Parathyroid adenoma (tissue), 2 donors: ENCODE results near the gene DNAH1.

Experiments
- H2AFZ ChIP-seq: fragments of 300-600 bp; sonication (generic); one replicate; pipeline ENCODE4 v1.7.0; 2017; ENCODE audit warnings: antibody characterized with exemption, mild to moderate bottlenecking
- H3K27ac ChIP-seq: fragments of 300-600 bp; sonication (generic); one replicate; pipeline ENCODE4 v1.7.0; 2017
- H3K27me3 ChIP-seq: fragments of 300-600 bp; sonication (generic); one replicate; pipeline ENCODE4 v1.7.0; 2017; ENCODE audit warnings: low read length; ENCODE audit not compliant: control insufficient read depth, insufficient read depth
- H3K36me3 ChIP-seq: fragments of 300-600 bp; sonication (generic); one replicate; pipeline ENCODE4 v1.7.0; 2017; ENCODE audit warnings: low read length; ENCODE audit not compliant: control insufficient read depth, insufficient read depth
- H3K4me1 ChIP-seq: fragments of 300-600 bp; sonication (generic); one replicate; pipeline ENCODE4 v1.7.0; 2017; ENCODE audit warnings: control low read depth
- H3K4me2 ChIP-seq: fragments of 300-600 bp; sonication (generic); one replicate; pipeline ENCODE4 v1.7.0; 2017; ENCODE audit warnings: low read length
- H3K4me3 ChIP-seq: fragments of 300-600 bp; sonication (generic); one replicate; pipeline ENCODE4 v1.7.0; 2017; ENCODE audit warnings: low read depth, low read length
- H3K79me2 ChIP-seq: fragments of 300-600 bp; sonication (generic); one replicate; pipeline ENCODE4 v1.7.0; 2017; ENCODE audit warnings: control low read depth
- H3K9ac ChIP-seq: fragments of 300-600 bp; sonication (generic); one replicate; pipeline ENCODE4 v1.7.0; 2017; ENCODE audit warnings: mild to moderate bottlenecking
- H3K9me3 ChIP-seq: fragments of 300-600 bp; sonication (generic); one replicate; pipeline ENCODE4 v1.7.0; 2017; ENCODE audit warnings: low read length; ENCODE audit not compliant: control insufficient read depth
- CTCF ChIP-seq: fragments of 300-600 bp; sonication (generic); IDR thresholded peaks from one replicate; pipeline ENCODE4 v1.7.0; 2017; ENCODE audit warnings: antibody characterized with exemption, mild to moderate bottlenecking
- donor health status: primary hyperparathyroidism.

Gene DNAH1

DNA sequence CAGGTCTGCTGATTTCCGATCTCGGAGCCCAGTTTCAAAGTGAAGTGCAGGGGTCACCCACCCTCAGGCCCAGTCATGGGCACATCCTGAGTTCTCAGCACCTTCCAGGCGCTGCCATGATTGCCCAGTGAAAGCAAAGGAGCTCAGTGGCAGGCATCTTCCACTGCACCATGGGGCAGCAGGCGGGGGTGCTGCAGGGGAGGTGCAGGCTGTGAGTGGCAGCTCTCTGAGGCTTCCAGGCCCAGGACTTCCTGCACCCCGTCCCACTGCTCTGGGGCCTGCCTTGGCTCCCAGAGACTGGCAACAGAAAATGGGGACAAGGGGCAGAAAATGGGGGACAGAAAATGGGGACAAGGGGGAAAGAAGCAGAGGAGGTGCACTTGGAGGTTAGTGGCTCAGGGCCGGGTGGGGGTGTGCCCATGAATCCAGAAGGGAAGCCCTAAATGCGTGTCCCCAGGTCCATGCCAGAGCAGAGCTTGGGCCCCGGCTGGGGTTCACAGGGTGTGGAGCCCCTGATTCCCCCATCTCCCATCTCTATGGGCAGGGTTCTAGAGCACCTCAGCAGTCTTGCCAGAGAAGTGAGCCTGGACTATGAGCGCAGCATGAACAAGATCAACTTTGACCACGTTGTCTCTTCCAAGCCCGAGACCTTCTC, 28.0 kb downstream of the DNAH1 start:
- Histone ChIP-seq H3K9me3 (no peaks in the 10 kb centered on the region), H3K27ac (no peak overlapping the region), H2AFZ (no peak overlapping the region), H3K4me3 (no peak overlapping the region), H3K9ac (no peak overlapping the region), H3K4me1 (no peaks in the 10 kb centered on the region), H3K4me2 (no peak overlapping the region), H3K36me3 (no peaks in the 10 kb centered on the region), H3K79me2 (no peaks in the 10 kb centered on the region), H3K27me3 (no peaks in the 10 kb centered on the region)
- no peak for TF ChIP-seq CTCF

GRCh38 chr3:52345521-52346109, 29.5 kb downstream of the DNAH1 start:
- Histone ChIP-seq H3K27me3 (no peaks in the 10 kb centered on the region), H3K79me2 (no peaks in the 10 kb centered on the region), H3K9ac (no peak overlapping the region), H3K27ac (no peak overlapping the region), H3K4me1 (peaks cover 8% of the 10 kb centered on the region), H3K9me3 (no peaks in the 10 kb centered on the region), H2AFZ (no peak overlapping the region), H3K4me3 (no peak overlapping the region), H3K4me2 (no peak overlapping the region), H3K36me3 (no peaks in the 10 kb centered on the region)
- TF ChIP-seq CTCF: no peak

DNA sequence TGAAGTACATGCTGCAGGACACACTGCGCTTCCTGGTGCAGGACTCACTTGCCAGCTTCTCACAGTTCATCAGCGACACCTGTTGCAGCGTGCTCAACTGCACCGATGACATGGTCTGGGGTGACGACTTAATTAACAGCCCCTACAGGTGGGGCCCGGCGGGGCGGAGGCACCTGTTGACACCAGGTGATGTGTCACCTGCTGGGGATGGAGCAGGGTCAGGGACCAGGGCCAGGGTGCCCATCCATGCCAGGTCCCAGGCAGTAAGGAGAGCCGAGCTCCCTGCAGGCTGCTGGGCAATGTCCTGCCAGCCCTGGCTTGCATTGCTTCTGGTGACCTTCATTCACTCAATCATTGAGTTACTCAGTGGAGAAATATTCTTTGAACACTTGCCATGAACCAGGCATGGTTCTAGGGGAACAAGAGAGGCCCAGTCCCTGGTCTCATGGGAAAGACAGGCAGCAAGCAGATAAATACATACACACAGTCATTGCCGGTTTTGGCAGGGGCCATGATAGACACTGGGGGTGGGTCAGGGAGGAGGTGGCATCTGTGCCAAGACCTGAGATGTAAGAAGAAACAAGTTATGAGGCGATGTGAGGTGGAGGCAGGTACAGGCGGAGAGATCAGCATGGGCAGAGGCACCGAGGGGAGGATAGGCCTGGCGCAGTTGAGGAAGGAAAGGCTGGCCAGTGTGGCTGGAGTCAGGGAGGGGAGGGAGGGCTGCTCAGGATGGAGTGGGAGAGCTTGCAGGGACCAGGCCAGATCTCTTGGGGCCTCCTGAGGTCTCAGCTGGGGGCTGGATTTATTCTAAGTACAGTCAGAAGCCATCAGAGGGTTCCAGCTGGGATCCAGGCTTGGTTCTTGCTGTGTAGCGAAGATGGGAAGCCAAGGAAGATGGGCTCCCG, 30.8 kb downstream of the DNAH1 start:
- H3K9ac ChIP-seq: no peak overlapping the region
- no peak overlapping the region for H3K4me2 ChIP-seq
- H3K4me1 ChIP-seq: peaks cover 15% of the 10 kb centered on the region
- H3K27ac ChIP-seq: no peak overlapping the region
- no peaks in the 10 kb centered on the region for H3K79me2 ChIP-seq
- H3K27me3 ChIP-seq: no peaks in the 10 kb centered on the region
- no peak overlapping the region for H3K4me3 ChIP-seq
- no peaks in the 10 kb centered on the region for H3K9me3 ChIP-seq
- H2AFZ ChIP-seq: no peak overlapping the region
- no peaks in the 10 kb centered on the region for H3K36me3 ChIP-seq
- no peak for TF ChIP-seq CTCF

- Histone ChIP-seq H3K36me3 (no peaks in the 10 kb centered on the region), H3K4me3 (no peak overlapping the region), H3K9me3 (no peaks in the 10 kb centered on the region), H2AFZ (no peak overlapping the region), H3K9ac (no peak overlapping the region), H3K27ac (no peak overlapping the region), H3K27me3 (no peaks in the 10 kb centered on the region), H3K79me2 (no peaks in the 10 kb centered on the region), H3K4me2 (no peak overlapping the region), H3K4me1 (peaks cover 15% of the 10 kb centered on the region)
- no peak for TF ChIP-seq CTCF
These were observed 31.9 kb downstream of the DNAH1 start for GRCh38 chr3:52347716-52348635.
